CD14-positive monocyte (primary cell): ENCODE results near the gene CACNA1H. TPM values are rescaled to one million over a fixed set of nuclear protein-coding genes. Genes with fewer than 3 reads are reported as not detected.

Experiments used
- DNase-seq, 3 donors: peaks; one replicate each; pipeline ENCODE4 v3.0.0-alpha.2; 2011 to 2022
- H2AFZ ChIP-seq: 2 replicates; pipeline ENCODE4 v1.6.0; 2012; ENCODE audit warnings: mild to moderate bottlenecking, low read depth, low read length, inconsistent platforms; ENCODE audit not compliant: insufficient read depth, poor library complexity, severe bottlenecking
- H3K27ac ChIP-seq, 2 donors: 1 replicate in 1 of 2; 2 replicates in 1 of 2; pipeline ENCODE4 v1.5.1; 2012 to 2013; ENCODE audit warnings: low read length in 2 of 2, control low read depth in 1 of 2, inconsistent platforms in 1 of 2, low read depth in 1 of 2, mild to moderate bottlenecking in 1 of 2
- H3K27me3 ChIP-seq, 2 donors: one replicate each; pipeline versions ENCODE4 v1.6.0 to v1.6.1; 2011 to 2013; ENCODE audit warnings: low read length in 2 of 2; ENCODE audit not compliant: control insufficient read depth in 2 of 2, insufficient read depth in 2 of 2
- H3K36me3 ChIP-seq, 2 donors: replicated peaks in 1 of 2; 1 replicate in 1 of 2; 2 replicates in 1 of 2; pipeline versions ENCODE4 v1.5.1 to v1.6.1; 2012 to 2013; ENCODE audit warnings: low read length in 2 of 2, control low read depth in 1 of 2, inconsistent platforms in 1 of 2, mild to moderate bottlenecking in 1 of 2; ENCODE audit not compliant: insufficient read depth in 2 of 2, control insufficient read depth in 1 of 2
- H3K4me1 ChIP-seq, 2 donors: 1 replicate in 1 of 2; 2 replicates in 1 of 2; pipeline versions ENCODE4 v1.5.1 to v1.6.1; 2012 to 2013; ENCODE audit warnings: low read length in 2 of 2, control low read depth in 1 of 2, inconsistent platforms in 1 of 2, mild to moderate bottlenecking in 1 of 2, moderate library complexity in 1 of 2; ENCODE audit not compliant: insufficient read depth in 2 of 2, control insufficient read depth in 1 of 2
- H3K4me2 ChIP-seq: replicated peaks from 2 replicates; pipeline ENCODE3; 2012; ENCODE audit warnings: low read length, moderate library complexity, mild to moderate bottlenecking; ENCODE audit not compliant: poor library complexity, severe bottlenecking; ENCODE audit errors: extremely low read depth
- H3K4me3 ChIP-seq, 3 experiments: fragments of 200-600 bp in 1 of 3; sonication (generic) in 1 of 3; replicated peaks in 1 of 3; 1 replicate in 2 of 3; 2 replicates in 1 of 3; pipeline ENCODE4 v1.5.1; 2011 to 2013; ENCODE audit warnings: low read length in 3 of 3, mild to moderate bottlenecking in 3 of 3, control low read depth in 2 of 3, low read depth in 2 of 3, inconsistent platforms in 1 of 3, moderate library complexity in 1 of 3
- H3K79me2 ChIP-seq: 2 replicates; pipeline ENCODE4 v1.6.0; 2012; ENCODE audit warnings: mild to moderate bottlenecking, control low read depth, inconsistent platforms, low read length, moderate library complexity; ENCODE audit not compliant: insufficient read depth
- H3K9ac ChIP-seq: 2 replicates; pipeline ENCODE4 v1.6.0; 2017; ENCODE audit warnings: low read length, mild to moderate bottlenecking; ENCODE audit not compliant: insufficient read depth, poor library complexity, severe bottlenecking
- H3K9me3 ChIP-seq, 2 donors: replicated peaks in 1 of 2; 1 replicate in 1 of 2; 2 replicates in 1 of 2; pipeline versions ENCODE4 v1.5.1 to v1.6.1; 2012 to 2013; ENCODE audit warnings: low read length in 2 of 2, control low read depth in 1 of 2; ENCODE audit not compliant: control insufficient read depth in 1 of 2, insufficient read depth in 1 of 2
- H4K20me1 ChIP-seq: 2 replicates; pipeline ENCODE4 v1.6.0; 2012; ENCODE audit warnings: mild to moderate bottlenecking, low read length, control low read depth, moderate library complexity; ENCODE audit not compliant: insufficient read depth
- H3K27ac Mint-ChIP-seq, 7 donors: one replicate each; pipeline ENCODE4 v1.8.0; 2020; ENCODE audit warnings: mild to moderate bottlenecking in 7 of 7, mixed read lengths in 7 of 7, moderate library complexity in 6 of 7, inconsistent platforms in 2 of 7
- H3K27me3 Mint-ChIP-seq, 3 donors: one replicate each; pipeline ENCODE4 v1.8.0; 2021 to 2022; ENCODE audit warnings: low read depth in 3 of 3, mild to moderate bottlenecking in 3 of 3, mixed read lengths in 3 of 3, moderate library complexity in 3 of 3, inconsistent platforms in 1 of 3
- H3K36me3 Mint-ChIP-seq, 2 donors: one replicate each; pipeline ENCODE4 v1.8.0; 2020; ENCODE audit warnings: mixed read lengths in 2 of 2, inconsistent platforms in 1 of 2, mild to moderate bottlenecking in 1 of 2
- H3K4me1 Mint-ChIP-seq: one replicate; pipeline ENCODE4 v1.8.0; 2020; ENCODE audit warnings: mild to moderate bottlenecking, mixed read lengths
- H3K4me3 Mint-ChIP-seq, 2 donors: one replicate each; pipeline ENCODE4 v1.8.0; 2020; ENCODE audit warnings: mild to moderate bottlenecking in 2 of 2, mixed read lengths in 2 of 2, moderate library complexity in 1 of 2
- H3K9me3 Mint-ChIP-seq, 7 donors: one replicate each; pipeline ENCODE4 v1.8.0; 2020 to 2022; ENCODE audit warnings: mixed read lengths in 7 of 7, mild to moderate bottlenecking in 6 of 7, moderate library complexity in 6 of 7, inconsistent platforms in 2 of 7
- WGBS: methylation state at CpG from one replicate; pipeline ENCODE4 v1.1.5; 2013; ENCODE audit warnings: missing lambda C conversion rate; ENCODE audit not compliant: insufficient coverage; 5-methylcytosine and 5-hydroxymethylcytosine counted together
- intact Hi-C, 2 donors: fragments of 100-400 bp; cut with micrococcal nuclease; formaldehyde crosslinking; loops; one replicate each; pipeline versions ENCODE4 v1.15.0 to v1.15.1; 2023
- polyA plus RNA-seq, 3 donors: library from polyadenylated mRNA; depleted of rRNA in 1 of 3; unstranded in 2 of 3; stranded (reverse) in 1 of 3; fragments of 300-500 nt in 2 of 3; fragments of >200 nt in 1 of 3; fragmentation: Illumina TruSeq in 2 of 3; gene quantifications; 1 replicate in 2 of 3; 2 replicates in 1 of 3; pipeline ENCODE4 v1.2.3, GENCODE V29; 2012 to 2021
- TF ChIP-seq, protein P1 (sequence below): fragments of 200-600 bp; IDR thresholded peaks from one replicate; pipeline ENCODE4 v1.8.0; 2022; ENCODE audit warnings: antibody characterized with exemption, mild to moderate bottlenecking

Gene CACNA1H
- polyA plus RNA-seq, 3 donors = not detected

DNA sequence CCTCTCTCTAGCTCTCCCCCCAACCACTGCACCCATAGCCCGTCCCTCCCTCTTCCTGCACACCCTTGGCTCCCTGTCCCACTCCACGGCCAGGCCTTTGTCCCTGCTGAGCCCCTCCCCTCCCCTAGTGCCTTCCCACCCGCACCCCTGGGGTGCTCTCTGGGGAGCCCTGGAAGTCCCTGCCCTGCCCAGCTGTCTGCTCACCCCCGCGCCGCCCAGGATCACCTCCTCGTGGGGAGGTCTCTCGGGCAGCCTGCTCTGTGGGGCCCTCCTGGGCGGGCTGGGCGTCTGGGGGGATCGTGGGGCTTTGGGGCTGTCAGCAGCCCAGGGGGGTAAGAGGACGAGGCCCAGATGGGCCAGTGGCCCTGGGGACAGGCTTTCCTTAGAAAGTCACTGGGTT is 18.1 kb downstream of the CACNA1H start:
- Histone ChIP-seq H4K20me1 (no peaks in the 10 kb centered on the region), H3K27ac (no peak overlapping the region), H3K27me3 (no peaks in the 10 kb centered on the region), H3K4me3 (no peak overlapping the region), H2AFZ (no peak overlapping the region), H3K4me1 (no peaks in the 10 kb centered on the region), H3K9me3 (no peaks in the 10 kb centered on the region), H3K4me2 (no peak overlapping the region), H3K9ac (no peak overlapping the region), H3K36me3 (no peaks in the 10 kb centered on the region), H3K79me2 (no peaks in the 10 kb centered on the region)
- TF ChIP-seq, protein P1, sequence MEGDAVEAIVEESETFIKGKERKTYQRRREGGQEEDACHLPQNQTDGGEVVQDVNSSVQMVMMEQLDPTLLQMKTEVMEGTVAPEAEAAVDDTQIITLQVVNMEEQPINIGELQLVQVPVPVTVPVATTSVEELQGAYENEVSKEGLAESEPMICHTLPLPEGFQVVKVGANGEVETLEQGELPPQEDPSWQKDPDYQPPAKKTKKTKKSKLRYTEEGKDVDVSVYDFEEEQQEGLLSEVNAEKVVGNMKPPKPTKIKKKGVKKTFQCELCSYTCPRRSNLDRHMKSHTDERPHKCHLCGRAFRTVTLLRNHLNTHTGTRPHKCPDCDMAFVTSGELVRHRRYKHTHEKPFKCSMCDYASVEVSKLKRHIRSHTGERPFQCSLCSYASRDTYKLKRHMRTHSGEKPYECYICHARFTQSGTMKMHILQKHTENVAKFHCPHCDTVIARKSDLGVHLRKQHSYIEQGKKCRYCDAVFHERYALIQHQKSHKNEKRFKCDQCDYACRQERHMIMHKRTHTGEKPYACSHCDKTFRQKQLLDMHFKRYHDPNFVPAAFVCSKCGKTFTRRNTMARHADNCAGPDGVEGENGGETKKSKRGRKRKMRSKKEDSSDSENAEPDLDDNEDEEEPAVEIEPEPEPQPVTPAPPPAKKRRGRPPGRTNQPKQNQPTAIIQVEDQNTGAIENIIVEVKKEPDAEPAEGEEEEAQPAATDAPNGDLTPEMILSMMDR = no peak
- no peak for DNase-seq
- intact Hi-C loops = no loop called here
- 81% methylated on average over 9 of the region's 12 CpGs for WGBS
- peaks cover 0 to 6% (median 2%) of the 10 kb centered on the region in 3 donors for H3K27me3 Mint-ChIP-seq
- H3K4me1 Mint-ChIP-seq = no peaks in the 10 kb centered on the region
- no peak overlapping the region for H3K27ac Mint-ChIP-seq
- H3K9me3 Mint-ChIP-seq = peaks cover 0 to 1% (median 0%) of the 10 kb centered on the region in 7 donors
- H3K4me3 Mint-ChIP-seq = no peak overlapping the region
- H3K36me3 Mint-ChIP-seq = no peaks in the 10 kb centered on the region

DNA sequence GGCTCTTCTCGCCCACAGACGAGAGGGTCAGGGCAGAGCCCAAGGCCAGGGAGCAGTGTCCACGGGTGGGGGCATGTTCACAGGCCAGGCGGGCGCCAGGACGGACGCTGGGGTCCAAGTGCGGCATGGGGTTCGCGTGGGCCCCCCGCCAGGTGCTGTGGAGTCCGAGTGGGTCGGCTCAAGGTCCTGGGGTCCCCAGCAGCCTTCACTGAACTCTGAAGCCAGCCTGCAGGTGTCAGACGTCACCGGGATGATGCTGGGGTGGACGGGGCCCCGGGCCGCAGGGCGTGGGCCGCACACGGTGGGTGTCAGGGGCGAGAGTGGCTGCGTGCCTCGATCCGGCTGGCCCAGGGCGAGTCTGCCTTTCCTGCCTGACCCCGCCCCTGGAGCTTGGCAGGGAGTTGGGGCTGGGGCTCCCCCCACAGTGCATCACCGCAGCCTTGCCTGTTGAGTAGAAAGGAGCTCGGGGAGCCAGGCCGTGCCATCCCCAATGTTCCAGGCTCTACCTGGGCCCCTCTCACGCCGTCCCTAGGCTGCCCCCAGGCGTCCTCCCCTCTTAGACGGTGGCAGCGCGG is 19.0 kb downstream of the CACNA1H start:
- Mint-ChIP-seq H3K27ac (no peak overlapping the region), H3K27me3 (peaks cover 0 to 6% (median 4%) of the 10 kb centered on the region in 3 donors), H3K4me1 (no peaks in the 10 kb centered on the region), H3K9me3 (peaks cover 0 to 1% (median 0%) of the 10 kb centered on the region in 7 donors), H3K36me3 (no peaks in the 10 kb centered on the region), H3K4me3 (no peak overlapping the region)
- Histone ChIP-seq H3K27ac (no peak overlapping the region), H3K9ac (no peak overlapping the region), H3K4me1 (no peaks in the 10 kb centered on the region), H3K36me3 (no peaks in the 10 kb centered on the region), H3K4me2 (no peak overlapping the region), H4K20me1 (no peaks in the 10 kb centered on the region), H3K27me3 (no peaks in the 10 kb centered on the region), H3K4me3 (no peak overlapping the region), H3K9me3 (no peaks in the 10 kb centered on the region), H2AFZ (no peak overlapping the region), H3K79me2 (no peaks in the 10 kb centered on the region)
- intact Hi-C loops = no loop called here
- 88% methylated on average over 34 of the region's 36 CpGs for WGBS
- TF ChIP-seq, protein P1 = no peak
- DNase-seq = no peak
